Ovary (tissue), 3 donors: Measurements from ENCODE around the gene MTR.

Experiments used
- CTCF ChIP-seq, 3 donors: fragments of 450-650 bp in 2 of 3; fragments of 200-600 bp in 1 of 3; IDR thresholded peaks; one replicate each; pipeline versions ENCODE4 v1.5.1 to v1.8.0; 2016 to 2022; ENCODE audit warnings: antibody characterized with exemption in 3 of 3, mild to moderate bottlenecking in 1 of 3
- EP300 ChIP-seq: sonication (generic); formaldehyde crosslinking; IDR thresholded peaks from one replicate; pipeline ENCODE4 v1.6.1; 2017; ENCODE audit warnings: antibody characterized with exemption
- POLR2A ChIP-seq: fragments of 450-650 bp; IDR thresholded peaks from one replicate; pipeline ENCODE4 v1.6.1; 2017; ENCODE audit warnings: antibody characterized with exemption, mild to moderate bottlenecking, moderate library complexity
- donor health status: DM: no; HTN: no; CAD: no.

GRCh38 chr1:236914375-236914774, 119.3 kb downstream of the MTR start:
- TF ChIP-seq CTCF (IDR thresholded peaks at IDR 0.05) (no peak), POLR2A (no peak), EP300 (no peak)
